Activated CD8-positive, alpha-beta memory T cell treated with anti-CD3 and anti-CD28 coated beads, Interleukin-2, amount 50 U/mL, for 1 hour (primary cell): ENCODE results near the gene CHST13.
"Not testable (repeated sequence)": the region's sequence is repeated elsewhere in the genome, so short reads cannot be mapped to it uniquely, and the experiment has no call there.

ENCODE experiments used
- DNase-seq: peaks from one replicate; pipeline ENCODE4 v3.0.0-alpha.2; 2020; ENCODE audit errors: extremely low read depth

CHST13 gene

GRCh38 chr3:126554560-126555525 lies 30.9 kb downstream of the CHST13 start:
- DNase-seq, result no peak

- no peak for DNase-seq
Observed at GRCh38 chr3:126555795-126556636, 32.1 kb downstream of the CHST13 start.

- no peak for DNase-seq
Observed at GRCh38 chr3:126556637-126557414, 32.9 kb downstream of the CHST13 start.

GRCh38 chr3:126557415-126557745 lies 33.4 kb downstream of the CHST13 start:
- no peak for DNase-seq

- DNase-seq, result no peak
Observed at GRCh38 chr3:126557761-126558160, 33.8 kb downstream of the CHST13 start.

GRCh38 chr3:126558336-126559071 lies 34.5 kb downstream of the CHST13 start, which contains the start of gene C3orf22:
Gene C3orf22, minus strand, starts transcription at chr3:126558932. Its CDS starts 5,542 bp downstream, at chr3:126553390.
- DNase-seq, result no peak

GRCh38 chr3:126562737-126563276 lies 38.9 kb downstream of the CHST13 start:
- no peak for DNase-seq

GRCh38 chr3:126567696-126568438 lies 43.9 kb downstream of the CHST13 start:
- DNase-seq, result no peak

- no peak for DNase-seq
Observed at GRCh38 chr3:126568776-126569342, 44.9 kb downstream of the CHST13 start.

GRCh38 chr3:126569390-126569975 lies 45.5 kb downstream of the CHST13 start:
- no peak for DNase-seq

- no peak for DNase-seq
Observed at GRCh38 chr3:126570103-126570541, 46.2 kb downstream of the CHST13 start.

- no peak for DNase-seq
Observed at GRCh38 chr3:126571078-126571477, 47.1 kb downstream of the CHST13 start.

GRCh38 chr3:126573492-126574117 lies 49.6 kb downstream of the CHST13 start:
- no peak for DNase-seq

GRCh38 chr3:126577261-126577660 lies 53.3 kb downstream of the CHST13 start:
- no peak for DNase-seq

GRCh38 chr3:126578702-126579101 lies 54.7 kb downstream of the CHST13 start:
- no peak for DNase-seq

GRCh38 chr3:126580746-126581145 lies 56.8 kb downstream of the CHST13 start:
- DNase-seq, result no peak

- DNase-seq, result no peak
Observed at GRCh38 chr3:126581569-126581968, 57.6 kb downstream of the CHST13 start.

GRCh38 chr3:126582311-126582710 lies 58.4 kb downstream of the CHST13 start:
- DNase-seq, result no peak

- DNase-seq, result not testable (repeated sequence)
Observed at GRCh38 chr3:126591515-126591914, 67.6 kb downstream of the CHST13 start.
